Endothelial cell of umbilical vein (primary cell): ENCODE data around the gene HNRNPK.

Experiments used
- CTCF ChIP-seq, 2 donors: IDR thresholded peaks; 1 replicate in 1 of 2; 2 replicates in 1 of 2; pipeline ENCODE4 v1.5.1; 2011; ENCODE audit warnings: low read length in 2 of 2, mild to moderate bottlenecking in 2 of 2, moderate library complexity in 2 of 2, control low read depth in 1 of 2, inconsistent platforms in 1 of 2, low read depth in 1 of 2; ENCODE audit not compliant: insufficient read depth in 1 of 2; ENCODE audit errors: extremely low read depth in 1 of 2
- EZH2 ChIP-seq: IDR thresholded peaks from 2 replicates; pipeline ENCODE4 v1.6.1; 2012; ENCODE audit warnings: borderline replicate concordance, low read depth, mild to moderate bottlenecking, moderate library complexity, low read length, inconsistent platforms; ENCODE audit not compliant: severe bottlenecking
- GATA2 ChIP-seq: IDR thresholded peaks from 2 replicates; pipeline ENCODE4 v1.7.0; 2011; ENCODE audit warnings: low read depth, mild to moderate bottlenecking, moderate library complexity, mixed read lengths, low read length; ENCODE audit not compliant: insufficient read length, insufficient read depth
- JUN ChIP-seq: IDR thresholded peaks from 2 replicates; pipeline ENCODE4 v1.6.1; 2011; ENCODE audit warnings: borderline replicate concordance, low read depth; ENCODE audit not compliant: insufficient read length, insufficient read depth
- MAX ChIP-seq: IDR thresholded peaks from 2 replicates; pipeline ENCODE4 v1.6.1; 2011; ENCODE audit not compliant: insufficient read depth, insufficient read length
- POLR2A ChIP-seq: IDR thresholded peaks from 2 replicates; pipeline ENCODE4 v1.6.1; 2012; ENCODE audit warnings: low read depth, mild to moderate bottlenecking, control low read depth, low read length
- POLR2AphosphoS5 ChIP-seq: IDR thresholded peaks from 2 replicates; pipeline ENCODE4 v1.6.1; 2012; ENCODE audit warnings: low read depth, mild to moderate bottlenecking, control low read depth, low read length, moderate library complexity; ENCODE audit not compliant: insufficient read depth

- TF ChIP-seq EZH2, result no peak
- TF ChIP-seq CTCF (IDR thresholded peaks at IDR 0.05; ENCODE audit: extremely low read depth in 1 of 2, insufficient read depth in 1 of 2, low read depth in 1 of 2, low read length in 2 of 2), result no peak
- no peak for TF ChIP-seq POLR2AphosphoS5
- TF ChIP-seq POLR2A, result no peak
- no peak for TF ChIP-seq MAX
- no peak for TF ChIP-seq JUN
- TF ChIP-seq GATA2, result no peak
Measured at GRCh38 chr9:83964973-83965349, 15.1 kb downstream of the HNRNPK start.
